ENCODE results near the gene SDR39U1. TPM values are rescaled to one million over a fixed set of nuclear protein-coding genes. Genes with fewer than 3 reads are reported as not detected.

The SDR39U1 gene
- total and polyA plus RNA-seq, 10 of the 15 experiments (the other 5 are each of a cell fraction or from before 2014, with no cell fraction given): 14.0 to 89.3 (median 42.2) TPM

DNA sequence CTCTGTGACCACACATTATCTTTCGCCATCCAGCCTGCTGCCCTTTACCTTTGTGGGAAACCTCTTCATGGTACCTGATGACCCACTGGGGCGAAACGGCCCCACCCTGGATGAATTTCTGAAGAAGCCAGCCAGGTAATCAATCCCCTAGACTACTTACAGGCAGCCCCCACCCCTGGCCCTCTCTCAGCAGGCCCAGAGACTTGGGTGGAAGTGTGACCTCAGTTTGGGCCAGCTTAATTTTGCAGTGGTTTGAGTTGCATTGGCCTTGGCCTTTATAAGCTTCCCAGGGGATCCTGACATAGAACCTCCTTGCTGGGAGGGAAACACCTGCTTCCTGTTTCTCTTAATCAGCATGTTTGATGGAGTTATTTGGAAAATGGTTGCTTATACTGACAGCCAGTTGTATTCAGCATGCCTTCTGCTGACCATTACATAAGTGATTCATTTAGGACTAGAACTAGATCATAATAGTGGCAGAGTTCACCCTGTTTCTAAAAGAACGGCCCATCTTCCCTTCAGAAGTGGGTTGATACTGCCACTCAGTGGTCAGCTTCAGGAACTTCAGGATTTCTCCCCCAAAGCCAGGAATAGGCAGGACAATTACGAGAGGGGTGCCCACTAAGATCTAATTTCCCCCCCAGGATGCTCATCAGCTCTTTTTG is 6.1 kb downstream of the SDR39U1 start (continued):
- TF ChIP-seq, protein P1, sequence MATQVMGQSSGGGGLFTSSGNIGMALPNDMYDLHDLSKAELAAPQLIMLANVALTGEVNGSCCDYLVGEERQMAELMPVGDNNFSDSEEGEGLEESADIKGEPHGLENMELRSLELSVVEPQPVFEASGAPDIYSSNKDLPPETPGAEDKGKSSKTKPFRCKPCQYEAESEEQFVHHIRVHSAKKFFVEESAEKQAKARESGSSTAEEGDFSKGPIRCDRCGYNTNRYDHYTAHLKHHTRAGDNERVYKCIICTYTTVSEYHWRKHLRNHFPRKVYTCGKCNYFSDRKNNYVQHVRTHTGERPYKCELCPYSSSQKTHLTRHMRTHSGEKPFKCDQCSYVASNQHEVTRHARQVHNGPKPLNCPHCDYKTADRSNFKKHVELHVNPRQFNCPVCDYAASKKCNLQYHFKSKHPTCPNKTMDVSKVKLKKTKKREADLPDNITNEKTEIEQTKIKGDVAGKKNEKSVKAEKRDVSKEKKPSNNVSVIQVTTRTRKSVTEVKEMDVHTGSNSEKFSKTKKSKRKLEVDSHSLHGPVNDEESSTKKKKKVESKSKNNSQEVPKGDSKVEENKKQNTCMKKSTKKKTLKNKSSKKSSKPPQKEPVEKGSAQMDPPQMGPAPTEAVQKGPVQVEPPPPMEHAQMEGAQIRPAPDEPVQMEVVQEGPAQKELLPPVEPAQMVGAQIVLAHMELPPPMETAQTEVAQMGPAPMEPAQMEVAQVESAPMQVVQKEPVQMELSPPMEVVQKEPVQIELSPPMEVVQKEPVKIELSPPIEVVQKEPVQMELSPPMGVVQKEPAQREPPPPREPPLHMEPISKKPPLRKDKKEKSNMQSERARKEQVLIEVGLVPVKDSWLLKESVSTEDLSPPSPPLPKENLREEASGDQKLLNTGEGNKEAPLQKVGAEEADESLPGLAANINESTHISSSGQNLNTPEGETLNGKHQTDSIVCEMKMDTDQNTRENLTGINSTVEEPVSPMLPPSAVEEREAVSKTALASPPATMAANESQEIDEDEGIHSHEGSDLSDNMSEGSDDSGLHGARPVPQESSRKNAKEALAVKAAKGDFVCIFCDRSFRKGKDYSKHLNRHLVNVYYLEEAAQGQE (IDR thresholded peaks at IDR 0.05; ENCODE audit: low read depth, low read length): no peak

DNA sequence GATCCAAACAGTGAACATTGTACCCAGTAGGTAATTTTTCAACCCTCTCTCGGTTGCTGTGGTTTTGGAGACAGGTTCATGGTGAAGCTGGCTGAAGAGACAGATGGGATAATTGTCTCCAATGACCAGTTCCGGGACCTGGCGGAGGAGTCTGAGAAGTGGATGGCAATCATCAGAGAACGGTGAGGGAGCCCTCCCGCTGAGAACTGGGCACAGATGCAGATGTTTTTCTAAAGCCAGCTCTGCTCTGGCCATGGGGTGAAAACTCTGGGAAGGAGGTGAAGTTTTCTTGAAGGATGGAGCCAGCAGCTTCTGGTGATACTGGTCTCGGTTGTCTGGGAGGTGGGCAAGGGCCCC is 6.6 kb downstream of the SDR39U1 start:
- DNase-seq (ENCODE audit: low read depth, low spot score): no peak
- Histone ChIP-seq H3K9me3 (replicated peaks; ENCODE audit: control insufficient read depth, insufficient read depth, low read length) (no peaks in the 10 kb centered on the region), H3K36me3 (ENCODE audit: control insufficient read depth in 2 of 2, insufficient read depth in 2 of 2, low read length in 1 of 2) (peaks cover 13 to 33% of the 10 kb centered on the region in 2 experiments), H3K27ac (ENCODE audit: control insufficient read depth, insufficient read depth) (no peak overlapping the region), H3K4me2 (ENCODE audit: control insufficient read depth, insufficient read depth) (no peak overlapping the region), H3K9ac (ENCODE audit: control insufficient read depth, insufficient read depth, low read length) (no peak overlapping the region), H4K20me1 (ENCODE audit: control insufficient read depth, insufficient read depth) (no peaks in the 10 kb centered on the region), H3K4me1 (ENCODE audit: control insufficient read depth, insufficient read depth, low read length) (peaks cover 17% of the 10 kb centered on the region), H3K4me3 (no peak overlapping the region), H3K27me3 (replicated peaks in 1 of 2; ENCODE audit: control insufficient read depth in 2 of 2, insufficient read depth in 2 of 2, low read length in 1 of 2) (no peaks in the 10 kb centered on the region), H3K79me2 (ENCODE audit: control insufficient read depth, insufficient read depth, low read length) (peaks cover 10% of the 10 kb centered on the region), H2AFZ (ENCODE audit: control insufficient read depth, low read depth, low read length) (no peak overlapping the region)
- no peak for FAIRE-seq
- WGBS (ENCODE audit: insufficient coverage, insufficient replicate concordance, low lambda C conversion rate, missing lambda C conversion rate): 75% methylated on average over 6 of the region's 6 CpGs
- in situ Hi-C loops (cut with MboI) (loop anchor here (5.0 to 10.0 kb wide), 2 partner anchors 194 to 1131 kb away; partner anchors contain the start of genes BCL2L2, PPP1R3E and TINF2), intact Hi-C loops (cut with micrococcal nuclease; ENCODE audit: unreplicated experiment) (loop anchor here (1.0 kb wide), 2 partner anchors 103 to 108 kb away; no protein-coding TSS in a partner anchor)
- no TSS peak for BruUV-seq (replicated peaks)
- CTCF ChIA-PET: interaction anchor here (0.9 to 11.4 kb wide), 17 partner anchors 12 to 963 kb away, joined by 3 to 220 read pairs (median 6); partner anchors contain the start of genes ADCY4, CIDEB and RIPK3
- RAD21 ChIA-PET (ENCODE audit: unreplicated experiment): interaction anchor here (1.7 to 4.2 kb wide), 3 partner anchors 70 to 102 kb away, joined by 4 to 31 read pairs (median 15); partner anchors contain the start of gene RIPK3
- POLR2A ChIA-PET: no interaction called here
- no peak for ATAC-seq
- SMC1A ChIA-PET (ENCODE audit: uncharacterized antibody, unreplicated experiment): interaction anchor here (0.9 to 8.1 kb wide), 13 partner anchors 14 to 193 kb away, joined by 3 to 73 read pairs (median 5); partner anchors contain the start of genes ADCY4, RIPK3 and TINF2
- TF ChIP-seq, protein P2, sequence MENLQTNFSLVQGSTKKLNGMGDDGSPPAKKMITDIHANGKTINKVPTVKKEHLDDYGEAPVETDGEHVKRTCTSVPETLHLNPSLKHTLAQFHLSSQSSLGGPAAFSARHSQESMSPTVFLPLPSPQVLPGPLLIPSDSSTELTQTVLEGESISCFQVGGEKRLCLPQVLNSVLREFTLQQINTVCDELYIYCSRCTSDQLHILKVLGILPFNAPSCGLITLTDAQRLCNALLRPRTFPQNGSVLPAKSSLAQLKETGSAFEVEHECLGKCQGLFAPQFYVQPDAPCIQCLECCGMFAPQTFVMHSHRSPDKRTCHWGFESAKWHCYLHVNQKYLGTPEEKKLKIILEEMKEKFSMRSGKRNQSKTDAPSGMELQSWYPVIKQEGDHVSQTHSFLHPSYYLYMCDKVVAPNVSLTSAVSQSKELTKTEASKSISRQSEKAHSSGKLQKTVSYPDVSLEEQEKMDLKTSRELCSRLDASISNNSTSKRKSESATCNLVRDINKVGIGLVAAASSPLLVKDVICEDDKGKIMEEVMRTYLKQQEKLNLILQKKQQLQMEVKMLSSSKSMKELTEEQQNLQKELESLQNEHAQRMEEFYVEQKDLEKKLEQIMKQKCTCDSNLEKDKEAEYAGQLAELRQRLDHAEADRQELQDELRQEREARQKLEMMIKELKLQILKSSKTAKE (IDR thresholded peaks at IDR 0.05; ENCODE audit: low read depth, poor library complexity, severe bottlenecking): no peak
- TF ChIP-seq ZNF274 (IDR thresholded peaks at IDR 0.05; ENCODE audit: insufficient read depth, insufficient read length) (no peak), ZNF622 (IDR thresholded peaks at IDR 0.05) (no peak), ETV6 (conservative IDR thresholded peaks at IDR 0.05 in 1 of 2, IDR thresholded peaks at IDR 0.05 in 1 of 2; ENCODE audit: borderline replicate concordance in 1 of 2, low read depth in 1 of 2) (no peak), FOS (IDR thresholded peaks at IDR 0.05; ENCODE audit: borderline replicate concordance, extremely low read depth, insufficient read length) (no peak), CBFB (IDR thresholded peaks at IDR 0.05; ENCODE audit: low read depth) (no peak), ZNF24 (IDR thresholded peaks at IDR 0.05) (no peak), NR2F1 (conservative IDR thresholded peaks at IDR 0.05) (no peak), EGR1 (IDR thresholded peaks at IDR 0.05; ENCODE audit: borderline replicate concordance in 1 of 2, low read depth in 2 of 2, low read length in 2 of 2) (no peak)
- TF ChIP-seq, protein P3, sequence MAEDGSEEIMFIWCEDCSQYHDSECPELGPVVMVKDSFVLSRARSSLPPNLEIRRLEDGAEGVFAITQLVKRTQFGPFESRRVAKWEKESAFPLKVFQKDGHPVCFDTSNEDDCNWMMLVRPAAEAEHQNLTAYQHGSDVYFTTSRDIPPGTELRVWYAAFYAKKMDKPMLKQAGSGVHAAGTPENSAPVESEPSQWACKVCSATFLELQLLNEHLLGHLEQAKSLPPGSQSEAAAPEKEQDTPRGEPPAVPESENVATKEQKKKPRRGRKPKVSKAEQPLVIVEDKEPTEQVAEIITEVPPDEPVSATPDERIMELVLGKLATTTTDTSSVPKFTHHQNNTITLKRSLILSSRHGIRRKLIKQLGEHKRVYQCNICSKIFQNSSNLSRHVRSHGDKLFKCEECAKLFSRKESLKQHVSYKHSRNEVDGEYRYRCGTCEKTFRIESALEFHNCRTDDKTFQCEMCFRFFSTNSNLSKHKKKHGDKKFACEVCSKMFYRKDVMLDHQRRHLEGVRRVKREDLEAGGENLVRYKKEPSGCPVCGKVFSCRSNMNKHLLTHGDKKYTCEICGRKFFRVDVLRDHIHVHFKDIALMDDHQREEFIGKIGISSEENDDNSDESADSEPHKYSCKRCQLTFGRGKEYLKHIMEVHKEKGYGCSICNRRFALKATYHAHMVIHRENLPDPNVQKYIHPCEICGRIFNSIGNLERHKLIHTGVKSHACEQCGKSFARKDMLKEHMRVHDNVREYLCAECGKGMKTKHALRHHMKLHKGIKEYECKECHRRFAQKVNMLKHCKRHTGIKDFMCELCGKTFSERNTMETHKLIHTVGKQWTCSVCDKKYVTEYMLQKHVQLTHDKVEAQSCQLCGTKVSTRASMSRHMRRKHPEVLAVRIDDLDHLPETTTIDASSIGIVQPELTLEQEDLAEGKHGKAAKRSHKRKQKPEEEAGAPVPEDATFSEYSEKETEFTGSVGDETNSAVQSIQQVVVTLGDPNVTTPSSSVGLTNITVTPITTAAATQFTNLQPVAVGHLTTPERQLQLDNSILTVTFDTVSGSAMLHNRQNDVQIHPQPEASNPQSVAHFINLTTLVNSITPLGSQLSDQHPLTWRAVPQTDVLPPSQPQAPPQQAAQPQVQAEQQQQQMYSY (CRISPR knock-in tag; IDR thresholded peaks at IDR 0.05): no peak
